ENCODE measurements around the gene COL18A1. TPM values are rescaled to one million over a fixed set of nuclear protein-coding genes. Genes with fewer than 3 reads are reported as not detected.

The COL18A1 gene
- total and polyA plus RNA-seq, 9 of the 15 experiments (the other 6 are each of a cell fraction or from before 2014, with no cell fraction given): 0.14 to 16.4 (median 2.0) TPM

DNA sequence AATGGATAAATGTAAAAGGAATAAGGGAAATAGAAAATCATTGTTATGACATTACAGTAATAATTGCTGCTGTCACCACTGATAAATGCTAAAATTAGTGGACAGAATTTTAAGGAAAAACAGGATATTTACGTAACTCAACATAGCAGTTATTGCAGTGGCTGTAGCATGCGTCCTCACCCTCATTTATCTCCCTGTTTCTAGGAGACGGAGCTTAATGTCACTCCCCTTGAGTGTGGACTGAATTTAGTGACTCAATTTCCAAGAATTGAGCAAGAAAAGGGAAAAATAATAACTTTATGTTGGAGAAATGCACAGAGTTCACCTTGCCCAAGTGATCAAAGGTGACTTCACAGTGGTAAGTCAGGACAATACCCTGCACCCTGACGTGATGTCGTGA lies 33.3 kb upstream of the COL18A1 start:
- Histone ChIP-seq H3K27me3 (ENCODE audit: control insufficient read depth in 2 of 2, insufficient read depth in 2 of 2, low read length in 2 of 2) (peaks cover 0 to 18% of the 10 kb centered on the region in 2 experiments; a peak in 1 of 5 replicates), H2AFZ (ENCODE audit: low read depth, low read length) (peak overlapping the region; percentile 68; the same call in 1 of the 2 replicates), H3K4me2 (ENCODE audit: insufficient read depth, low read length) (peak overlapping the region; percentile 32; the same call in 1 of the 2 replicates), H3K36me3 (ENCODE audit: control insufficient read depth, insufficient read depth, low read length) (no peaks in the 10 kb centered on the region), H3K9me1 (ENCODE audit: control insufficient read depth, insufficient read depth, low read length) (no peaks in the 10 kb centered on the region), H3K9ac (ENCODE audit: insufficient read depth in 1 of 2, low read depth in 2 of 2, low read length in 2 of 2) (no peak overlapping the region), H3K4me1 (replicated peaks in 1 of 2; ENCODE audit: control insufficient read depth in 2 of 2, insufficient read depth in 2 of 2, low read length in 2 of 2) (peaks cover 10 to 36% of the 10 kb centered on the region in 2 experiments; a peak in 4 of 5 replicates), H3K27ac (ENCODE audit: extremely low read depth, low read depth, low read length) (no peak overlapping the region), H3K9me3 (replicated peaks; ENCODE audit: control insufficient read depth, insufficient read depth, low read depth, low read length) (peaks cover 4% of the 10 kb centered on the region), H4K20me1 (replicated peaks; ENCODE audit: control insufficient read depth, insufficient read depth, low read length) (no peaks in the 10 kb centered on the region), H3K79me2 (ENCODE audit: control insufficient read depth, insufficient read depth, low read length) (no peaks in the 10 kb centered on the region), H3K4me3 (no peak overlapping the region)
- FAIRE-seq (no peak), ATAC-seq (no peak), DNase-seq (ENCODE audit: extremely low read depth in 1 of 4, low spot score in 3 of 4) (no peak)
- intact Hi-C loops (cut with micrococcal nuclease) (no loop called here), in situ Hi-C loops (cut with MboI) (no loop called here)
- no TSS peak for BruUV-seq (replicated peaks)
- CTCF ChIA-PET (ENCODE audit: low intra/inter-chr PET ratio): no interaction called here
- POLR2A ChIA-PET: interaction anchor here (0.6 to 1.8 kb wide), 4 partner anchors 10 to 40 kb away, joined by 3 to 5 read pairs (median 4); no protein-coding TSS in a partner anchor
- WGBS (ENCODE audit: insufficient coverage, low coverage, missing lambda C conversion rate): 29% methylated on average over 5 of the region's 5 CpGs
- TF ChIP-seq, protein P1, sequence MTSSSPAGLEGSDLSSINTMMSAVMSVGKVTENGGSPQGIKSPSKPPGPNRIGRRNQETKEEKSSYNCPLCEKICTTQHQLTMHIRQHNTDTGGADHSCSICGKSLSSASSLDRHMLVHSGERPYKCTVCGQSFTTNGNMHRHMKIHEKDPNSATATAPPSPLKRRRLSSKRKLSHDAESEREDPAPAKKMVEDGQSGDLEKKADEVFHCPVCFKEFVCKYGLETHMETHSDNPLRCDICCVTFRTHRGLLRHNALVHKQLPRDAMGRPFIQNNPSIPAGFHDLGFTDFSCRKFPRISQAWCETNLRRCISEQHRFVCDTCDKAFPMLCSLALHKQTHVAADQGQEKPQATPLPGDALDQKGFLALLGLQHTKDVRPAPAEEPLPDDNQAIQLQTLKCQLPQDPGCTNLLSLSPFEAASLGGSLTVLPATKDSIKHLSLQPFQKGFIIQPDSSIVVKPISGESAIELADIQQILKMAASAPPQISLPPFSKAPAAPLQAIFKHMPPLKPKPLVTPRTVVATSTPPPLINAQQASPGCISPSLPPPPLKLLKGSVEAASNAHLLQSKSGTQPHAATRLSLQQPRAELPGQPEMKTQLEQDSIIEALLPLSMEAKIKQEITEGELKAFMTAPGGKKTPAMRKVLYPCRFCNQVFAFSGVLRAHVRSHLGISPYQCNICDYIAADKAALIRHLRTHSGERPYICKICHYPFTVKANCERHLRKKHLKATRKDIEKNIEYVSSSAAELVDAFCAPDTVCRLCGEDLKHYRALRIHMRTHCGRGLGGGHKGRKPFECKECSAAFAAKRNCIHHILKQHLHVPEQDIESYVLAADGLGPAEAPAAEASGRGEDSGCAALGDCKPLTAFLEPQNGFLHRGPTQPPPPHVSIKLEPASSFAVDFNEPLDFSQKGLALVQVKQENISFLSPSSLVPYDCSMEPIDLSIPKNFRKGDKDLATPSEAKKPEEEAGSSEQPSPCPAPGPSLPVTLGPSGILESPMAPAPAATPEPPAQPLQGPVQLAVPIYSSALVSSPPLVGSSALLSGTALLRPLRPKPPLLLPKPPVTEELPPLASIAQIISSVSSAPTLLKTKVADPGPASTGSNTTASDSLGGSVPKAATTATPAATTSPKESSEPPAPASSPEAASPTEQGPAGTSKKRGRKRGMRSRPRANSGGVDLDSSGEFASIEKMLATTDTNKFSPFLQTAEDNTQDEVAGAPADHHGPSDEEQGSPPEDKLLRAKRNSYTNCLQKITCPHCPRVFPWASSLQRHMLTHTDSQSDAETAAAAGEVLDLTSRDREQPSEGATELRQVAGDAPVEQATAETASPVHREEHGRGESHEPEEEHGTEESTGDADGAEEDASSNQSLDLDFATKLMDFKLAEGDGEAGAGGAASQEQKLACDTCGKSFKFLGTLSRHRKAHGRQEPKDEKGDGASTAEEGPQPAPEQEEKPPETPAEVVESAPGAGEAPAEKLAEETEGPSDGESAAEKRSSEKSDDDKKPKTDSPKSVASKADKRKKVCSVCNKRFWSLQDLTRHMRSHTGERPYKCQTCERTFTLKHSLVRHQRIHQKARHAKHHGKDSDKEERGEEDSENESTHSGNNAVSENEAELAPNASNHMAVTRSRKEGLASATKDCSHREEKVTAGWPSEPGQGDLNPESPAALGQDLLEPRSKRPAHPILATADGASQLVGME (CRISPR knock-in tag; IDR thresholded peaks at IDR 0.05): no peak
- TF ChIP-seq, protein P2, sequence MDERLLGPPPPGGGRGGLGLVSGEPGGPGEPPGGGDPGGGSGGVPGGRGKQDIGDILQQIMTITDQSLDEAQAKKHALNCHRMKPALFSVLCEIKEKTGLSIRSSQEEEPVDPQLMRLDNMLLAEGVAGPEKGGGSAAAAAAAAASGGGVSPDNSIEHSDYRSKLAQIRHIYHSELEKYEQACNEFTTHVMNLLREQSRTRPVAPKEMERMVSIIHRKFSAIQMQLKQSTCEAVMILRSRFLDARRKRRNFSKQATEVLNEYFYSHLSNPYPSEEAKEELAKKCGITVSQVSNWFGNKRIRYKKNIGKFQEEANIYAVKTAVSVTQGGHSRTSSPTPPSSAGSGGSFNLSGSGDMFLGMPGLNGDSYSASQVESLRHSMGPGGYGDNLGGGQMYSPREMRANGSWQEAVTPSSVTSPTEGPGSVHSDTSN (CRISPR knock-in tag; IDR thresholded peaks at IDR 0.05; ENCODE audit: low read depth): no peak
- TF ChIP-seq, protein P2 (tag; conservative IDR thresholded peaks at IDR 0.05; ENCODE audit: low read depth): peak; percentile 45; the same call in 1 of the 2 replicates
- TF ChIP-seq, protein P3, sequence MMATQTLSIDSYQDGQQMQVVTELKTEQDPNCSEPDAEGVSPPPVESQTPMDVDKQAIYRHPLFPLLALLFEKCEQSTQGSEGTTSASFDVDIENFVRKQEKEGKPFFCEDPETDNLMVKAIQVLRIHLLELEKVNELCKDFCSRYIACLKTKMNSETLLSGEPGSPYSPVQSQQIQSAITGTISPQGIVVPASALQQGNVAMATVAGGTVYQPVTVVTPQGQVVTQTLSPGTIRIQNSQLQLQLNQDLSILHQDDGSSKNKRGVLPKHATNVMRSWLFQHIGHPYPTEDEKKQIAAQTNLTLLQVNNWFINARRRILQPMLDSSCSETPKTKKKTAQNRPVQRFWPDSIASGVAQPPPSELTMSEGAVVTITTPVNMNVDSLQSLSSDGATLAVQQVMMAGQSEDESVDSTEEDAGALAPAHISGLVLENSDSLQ (IDR thresholded peaks at IDR 0.05): peak; percentile 78
- peak; percentile 8 for TF ChIP-seq MEIS2 (IDR thresholded peaks at IDR 0.05; ENCODE audit: partially characterized antibody)
- no peak for TF ChIP-seq CEBPG (CRISPR knock-in tag; IDR thresholded peaks at IDR 0.05)
- TF ChIP-seq CEBPG (tag; conservative IDR thresholded peaks at IDR 0.05 in 1 of 2, IDR thresholded peaks at IDR 0.05 in 1 of 2): 0 out of 4 replicates have a peak, but pooled peaks of 1 of the 2 experiments have one; percentile 20
